Spleen (tissue), 11 donors: ENCODE measurements around the gene MEMO1. TPM values are rescaled to one million over a fixed set of nuclear protein-coding genes. Genes with fewer than 3 reads are reported as not detected.
"Not testable (repeated sequence)": the region's sequence is repeated elsewhere in the genome, so short reads cannot be mapped to it uniquely, and the experiment has no call there.

Source experiments
- DNase-seq: peaks from one replicate; pipeline ENCODE4 v3.0.0-alpha.2; 2020
- H3K27ac ChIP-seq, 8 donors: fragments of 200-600 bp; sonication (generic) in 7 of 8; 1 replicate in 4 of 8; 2 replicates in 4 of 8; pipeline versions ENCODE4 v1.5.0 to v1.8.0; 2016 to 2021; ENCODE audit warnings: inconsistent platforms in 4 of 8, mild to moderate bottlenecking in 4 of 8, moderate library complexity in 1 of 8
- H3K27me3 ChIP-seq, 7 donors: fragments of 200-600 bp; sonication (generic) in 6 of 7; replicated peaks in 1 of 7; 1 replicate in 4 of 7; 2 replicates in 3 of 7; pipeline versions ENCODE4 v1.5.0 to v1.8.0; 2016 to 2021; ENCODE audit warnings: inconsistent platforms in 3 of 7, mild to moderate bottlenecking in 1 of 7
- H3K36me3 ChIP-seq, 6 donors: fragments of 200-600 bp; sonication (generic) in 5 of 6; 1 replicate in 4 of 6; 2 replicates in 2 of 6; pipeline versions ENCODE4 v1.5.0 to v1.8.0; 2016 to 2021; ENCODE audit warnings: inconsistent platforms in 2 of 6
- H3K4me1 ChIP-seq, 6 donors: fragments of 200-600 bp; sonication (generic) in 5 of 6; 1 replicate in 3 of 6; 2 replicates in 3 of 6; pipeline versions ENCODE4 v1.5.0 to v1.8.0; 2016 to 2021; ENCODE audit warnings: inconsistent platforms in 3 of 6
- H3K4me3 ChIP-seq, 8 donors: fragments of 200-600 bp; sonication (generic) in 7 of 8; 1 replicate in 4 of 8; 2 replicates in 4 of 8; pipeline versions ENCODE4 v1.5.0 to v1.8.0; 2016 to 2021; ENCODE audit warnings: inconsistent platforms in 4 of 8, mild to moderate bottlenecking in 4 of 8, moderate library complexity in 2 of 8
- H3K9me3 ChIP-seq, 8 donors: fragments of 200-600 bp; sonication (generic) in 7 of 8; 1 replicate in 4 of 8; 2 replicates in 4 of 8; pipeline versions ENCODE4 v1.5.0 to v1.8.0; 2016 to 2021; ENCODE audit warnings: inconsistent platforms in 4 of 8
- POLR2A ChIP-seq, 3 donors: fragments of 450-650 bp; IDR thresholded peaks; one replicate each; pipeline ENCODE4 v1.5.1; 2017; ENCODE audit warnings: antibody characterized with exemption in 3 of 3, mild to moderate bottlenecking in 1 of 3
- POLR2AphosphoS5 ChIP-seq, 3 donors: sonication (generic); formaldehyde crosslinking; IDR thresholded peaks; one replicate each; pipeline ENCODE4 v1.5.1; 2017; ENCODE audit warnings: antibody characterized with exemption in 3 of 3
- WGBS, 5 donors: extraction: QIAGEN DNeasy Blood & Tissue Kit in 3 of 5; methylation state at CpG; one replicate each; pipeline versions ENCODE4 v1.1.5 to v1.1.7; 2013 to 2018; 5-methylcytosine and 5-hydroxymethylcytosine counted together
- intact Hi-C: fragments of 100-400 bp; cut with DNase I; formaldehyde crosslinking; loops from one replicate; pipeline ENCODE4 v1.15.0; 2023; ENCODE audit warnings: low total_unique reads
- polyA plus RNA-seq, 3 donors: library from polyadenylated mRNA; stranded (reverse); fragments of 200-250 nt; gene quantifications; one replicate each; pipeline ENCODE4 v1.2.1, GENCODE V29; 2013
- total RNA-seq, 7 donors: library from RNA; depleted of rRNA in 3 of 7; stranded (reverse); fragments of >200 nt in 3 of 7; fragmentation: NEBNext Ultra II Directional in 4 of 7; extraction: Animal tissue kit (Norgen Biotek cat#: 25700) in 4 of 7; gene quantifications; one replicate each; pipeline versions ENCODE4 v1.1.0 to v1.2.1, GENCODE V29; 2016 to 2021
- TF ChIP-seq, protein P1 (sequence below), 11 experiments: fragments of 200-600 bp in 7 of 11; fragments of 450-650 bp in 4 of 11; sonication (generic) in 4 of 11; IDR thresholded peaks in 8 of 11; conservative IDR thresholded peaks in 3 of 11; 1 replicate in 7 of 11; 2 replicates in 4 of 11; pipeline versions ENCODE4 v1.4.0 to v1.8.0; 2016 to 2021; ENCODE audit warnings: antibody characterized with exemption in 11 of 11, inconsistent platforms in 4 of 11, mild to moderate bottlenecking in 1 of 11
- donor health status: healthy with polysubstance abuse.
- donor health status: DM: no; HTN: no; CAD: no; lungs with moderate emphysema.
- donor health status: DM: no; HTN: no; CAD: no.
- donor health status: Bipolar disorder and iron deficiency.
- donor health status: healthy.
- donor health status: DM: no; HTN: no; CAD: no.
- donor health status: DM: yes; HTN: yes; CAD: no.

Gene MEMO1
- total and polyA plus RNA-seq, 10 donors: 26.9 to 55.7 (median 40.6) TPM

- H3K4me3 ChIP-seq: no peak overlapping the region
- DNase-seq: no peak
- no peaks in the 10 kb centered on the region for H3K4me1 ChIP-seq
- TF ChIP-seq POLR2AphosphoS5 (IDR thresholded peaks at IDR 0.05) (no peak), POLR2A (IDR thresholded peaks at IDR 0.05) (no peak)
- TF ChIP-seq, protein P1, sequence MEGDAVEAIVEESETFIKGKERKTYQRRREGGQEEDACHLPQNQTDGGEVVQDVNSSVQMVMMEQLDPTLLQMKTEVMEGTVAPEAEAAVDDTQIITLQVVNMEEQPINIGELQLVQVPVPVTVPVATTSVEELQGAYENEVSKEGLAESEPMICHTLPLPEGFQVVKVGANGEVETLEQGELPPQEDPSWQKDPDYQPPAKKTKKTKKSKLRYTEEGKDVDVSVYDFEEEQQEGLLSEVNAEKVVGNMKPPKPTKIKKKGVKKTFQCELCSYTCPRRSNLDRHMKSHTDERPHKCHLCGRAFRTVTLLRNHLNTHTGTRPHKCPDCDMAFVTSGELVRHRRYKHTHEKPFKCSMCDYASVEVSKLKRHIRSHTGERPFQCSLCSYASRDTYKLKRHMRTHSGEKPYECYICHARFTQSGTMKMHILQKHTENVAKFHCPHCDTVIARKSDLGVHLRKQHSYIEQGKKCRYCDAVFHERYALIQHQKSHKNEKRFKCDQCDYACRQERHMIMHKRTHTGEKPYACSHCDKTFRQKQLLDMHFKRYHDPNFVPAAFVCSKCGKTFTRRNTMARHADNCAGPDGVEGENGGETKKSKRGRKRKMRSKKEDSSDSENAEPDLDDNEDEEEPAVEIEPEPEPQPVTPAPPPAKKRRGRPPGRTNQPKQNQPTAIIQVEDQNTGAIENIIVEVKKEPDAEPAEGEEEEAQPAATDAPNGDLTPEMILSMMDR (IDR thresholded peaks at IDR 0.05 in 8 of 11, conservative IDR thresholded peaks at IDR 0.05 in 3 of 11): no peak
- 85 to 94% (median 89%) methylated on average over 9 of the region's 9 CpGs for WGBS, 5 donors
- no peaks in the 10 kb centered on the region for H3K27me3 ChIP-seq
- H3K27ac ChIP-seq: no peak overlapping the region
- H3K9me3 ChIP-seq: no peaks in the 10 kb centered on the region
- intact Hi-C loops: no loop called here
- H3K36me3 ChIP-seq: peaks cover 0 to 59% (median 10%) of the 10 kb centered on the region in 6 donors
These were observed 88.0 kb downstream of the MEMO1 start for GRCh38 chr2:31922542-31923408.

DNA sequence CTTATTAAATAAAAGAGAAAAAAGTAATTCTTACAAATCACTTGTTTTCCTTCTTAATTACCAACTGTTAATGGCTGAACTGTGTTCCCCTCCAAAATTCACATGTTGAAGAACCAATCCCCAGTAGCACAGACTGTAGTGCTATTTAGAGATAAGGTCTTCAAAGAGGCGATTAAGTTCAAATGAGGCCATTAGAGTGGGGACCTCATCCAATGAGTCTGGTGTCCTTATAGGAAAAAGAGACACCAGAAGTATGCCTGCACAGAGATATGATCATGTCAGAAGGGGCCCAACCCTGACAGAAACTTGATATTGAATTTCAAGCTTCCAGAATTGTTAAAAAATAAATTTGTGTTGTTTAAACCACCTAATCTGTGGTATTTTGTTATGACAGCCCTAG, 89.8 kb downstream of the MEMO1 start:
- no peak for DNase-seq
- Histone ChIP-seq H3K4me1 (no peaks in the 10 kb centered on the region), H3K4me3 (no peak overlapping the region), H3K9me3 (no peaks in the 10 kb centered on the region), H3K36me3 (peaks cover 0 to 63% (median 8%) of the 10 kb centered on the region in 6 donors), H3K27me3 (no peaks in the 10 kb centered on the region), H3K27ac (no peak overlapping the region)
- TF ChIP-seq POLR2AphosphoS5 (IDR thresholded peaks at IDR 0.05): no peak
- TF ChIP-seq, protein P1 (IDR thresholded peaks at IDR 0.05 in 8 of 11, conservative IDR thresholded peaks at IDR 0.05 in 3 of 11): no peak
- TF ChIP-seq POLR2A (IDR thresholded peaks at IDR 0.05): no peak
- WGBS, 5 donors: 95 to 99% (median 97%) methylated on average over 1 of the region's 1 CpG
- intact Hi-C loops: no loop called here

DNA sequence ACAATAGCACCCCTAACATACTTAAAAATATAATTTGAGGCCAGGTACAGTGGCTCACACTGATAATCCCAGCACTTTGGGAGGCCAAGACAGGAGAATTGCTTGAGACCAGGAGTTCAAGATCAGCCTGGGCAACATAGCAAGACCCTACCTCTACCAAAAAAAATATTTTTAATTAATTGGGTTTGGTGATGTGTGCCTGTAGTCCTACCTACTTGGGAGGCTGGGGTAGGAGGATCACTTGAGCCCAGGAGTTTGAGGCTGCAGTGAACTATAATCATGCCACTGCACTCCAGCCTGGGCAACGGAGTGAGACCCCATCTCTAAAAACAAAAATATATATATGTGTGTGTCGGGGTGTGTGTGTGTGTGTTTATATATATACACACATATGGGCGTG, 91.3 kb downstream of the MEMO1 start:
- DNase-seq: no peak
- WGBS, 5 donors: 83 to 98% (median 98%) methylated on average over 3 of the region's 3 CpGs

GRCh38 chr2:31909661-31910060, 101.1 kb downstream of the MEMO1 start:
- intact Hi-C loops: no loop called here
- no peak for TF ChIP-seq POLR2A (IDR thresholded peaks at IDR 0.05)
- TF ChIP-seq, protein P1 (IDR thresholded peaks at IDR 0.05 in 8 of 11, conservative IDR thresholded peaks at IDR 0.05 in 3 of 11): no peak
- TF ChIP-seq POLR2AphosphoS5 (IDR thresholded peaks at IDR 0.05): no peak
- peaks cover 0 to 61% (median 9%) of the 10 kb centered on the region in 6 donors for H3K36me3 ChIP-seq
- H3K4me1 ChIP-seq: peaks cover 0 to 10% (median 0%) of the 10 kb centered on the region in 6 donors
- H3K4me3 ChIP-seq: no peak overlapping the region
- no peaks in the 10 kb centered on the region for H3K27me3 ChIP-seq
- DNase-seq: no peak
- H3K27ac ChIP-seq: no peak overlapping the region
- H3K9me3 ChIP-seq: no peaks in the 10 kb centered on the region

More for the DNA sequence above, 91.3 kb downstream of the MEMO1 start:
- Histone ChIP-seq H3K4me3 (no peak overlapping the region), H3K27me3 (no peaks in the 10 kb centered on the region), H3K9me3 (no peaks in the 10 kb centered on the region), H3K27ac (no peak overlapping the region), H3K4me1 (no peaks in the 10 kb centered on the region), H3K36me3 (peaks cover 0 to 61% (median 8%) of the 10 kb centered on the region in 6 donors)
- no peak for TF ChIP-seq POLR2AphosphoS5 (IDR thresholded peaks at IDR 0.05)
- TF ChIP-seq, protein P1 (IDR thresholded peaks at IDR 0.05 in 8 of 11, conservative IDR thresholded peaks at IDR 0.05 in 3 of 11): no peak
- no peak for TF ChIP-seq POLR2A (IDR thresholded peaks at IDR 0.05)
- intact Hi-C loops: no loop called here

DNA sequence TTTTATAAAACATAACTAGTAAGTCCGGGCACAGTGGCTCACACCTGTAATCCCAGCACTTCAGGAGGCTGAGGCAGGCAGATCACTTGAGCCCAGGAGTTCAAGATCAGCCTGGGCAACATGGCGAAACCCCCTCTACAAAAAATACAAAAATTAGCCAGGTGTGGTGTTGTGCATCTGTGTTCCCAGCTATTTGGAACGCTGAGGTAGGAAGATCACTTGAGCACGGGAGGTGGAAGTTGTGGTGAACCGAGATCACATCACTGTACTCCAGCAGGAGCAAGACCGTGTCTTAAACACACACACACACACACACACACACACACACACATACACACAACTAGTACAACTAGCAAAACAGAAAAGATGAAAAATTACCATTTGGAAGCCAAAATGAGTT, 103.3 kb downstream of the MEMO1 start:
- WGBS, 5 donors: 83 to 96% (median 92%) methylated on average over 6 of the region's 6 CpGs
- H3K4me3 ChIP-seq, H3K27me3 ChIP-seq, H3K9me3 ChIP-seq, H3K27ac ChIP-seq, DNase-seq, intact Hi-C loops: not testable (repeated sequence)
- H3K36me3 ChIP-seq: peaks cover 0 to 57% (median 9%) of the 10 kb centered on the region in 6 donors
- H3K4me1 ChIP-seq: peaks cover 0 to 20% (median 0%) of the 10 kb centered on the region in 6 donors
